ENCODE data around the gene DLL1.

DLL1 gene

DNA sequence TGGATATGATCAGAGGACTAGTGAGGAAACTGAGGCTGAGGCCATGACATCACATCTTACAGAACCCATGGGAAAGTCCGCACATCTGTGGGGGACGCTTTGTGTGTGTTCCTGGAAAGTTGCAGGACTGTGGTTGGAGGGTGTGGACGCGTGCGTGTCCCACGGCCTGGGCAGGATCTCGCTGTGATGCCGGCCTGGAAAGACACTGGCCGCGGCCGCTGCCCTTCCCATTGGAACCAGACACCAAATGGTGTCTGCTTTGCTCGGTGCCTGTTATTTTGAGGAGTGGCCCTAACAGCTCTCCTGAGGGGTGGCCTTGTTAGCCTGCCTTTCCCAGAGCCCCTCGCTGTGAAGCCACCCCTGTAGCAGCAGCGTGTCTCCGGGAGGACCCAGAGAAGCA is 41.1 kb downstream of the DLL1 start:
- no peak overlapping the region for H3K27ac ChIP-seq (ENCODE audit: low read length)
- no peaks in the 10 kb centered on the region; the same call in 1 of the 2 replicates for H3K4me1 ChIP-seq (ENCODE audit: control insufficient read depth, insufficient read depth, low read length)
- WGBS (ENCODE audit: insufficient coverage, insufficient read length) = no CpG with 5 or more reads among the region's 15 CpGs
- H3K36me3 ChIP-seq (ENCODE audit: control insufficient read depth, insufficient read depth, low read length) = no peaks in the 10 kb centered on the region
- H3K4me3 ChIP-seq (ENCODE audit: low read length) = no peak overlapping the region
- no peaks in the 10 kb centered on the region for H3K9me3 ChIP-seq (ENCODE audit: control insufficient read depth, insufficient read depth, low read length)
- DNase-seq (ENCODE audit: low read depth, low spot score) = no peak
- H3K27me3 ChIP-seq (ENCODE audit: control insufficient read depth, insufficient read depth, low read length) = no peaks in the 10 kb centered on the region

- Histone ChIP-seq H3K9me3 (ENCODE audit: control insufficient read depth, insufficient read depth, low read length) (no peaks in the 10 kb centered on the region), H3K27ac (ENCODE audit: low read length) (no peak overlapping the region), H3K36me3 (ENCODE audit: control insufficient read depth, insufficient read depth, low read length) (no peaks in the 10 kb centered on the region), H3K4me1 (ENCODE audit: control insufficient read depth, insufficient read depth, low read length) (no peaks in the 10 kb centered on the region; the same call in 1 of the 2 replicates), H3K4me3 (ENCODE audit: low read length) (no peak overlapping the region), H3K27me3 (ENCODE audit: control insufficient read depth, insufficient read depth, low read length) (no peaks in the 10 kb centered on the region)
- 100% methylated on average over 1 of the region's 27 CpGs for WGBS (ENCODE audit: insufficient coverage, insufficient read length)
- no peak for DNase-seq (ENCODE audit: low read depth, low spot score)
Observed at GRCh38 chr6:170248861-170249600, 41.8 kb downstream of the DLL1 start.

- no CpG with 5 or more reads among the region's 34 CpGs for WGBS (ENCODE audit: insufficient coverage, insufficient read length)
- no peak overlapping the region for H3K27ac ChIP-seq (ENCODE audit: low read length)
- DNase-seq (ENCODE audit: low read depth, low spot score) = no peak
- peaks cover 1% of the 10 kb centered on the region; the same call in 1 of the 2 replicates for H3K4me1 ChIP-seq (ENCODE audit: control insufficient read depth, insufficient read depth, low read length)
- H3K4me3 ChIP-seq (ENCODE audit: low read length) = no peak overlapping the region
- H3K9me3 ChIP-seq (ENCODE audit: control insufficient read depth, insufficient read depth, low read length) = no peaks in the 10 kb centered on the region
- no peaks in the 10 kb centered on the region for H3K27me3 ChIP-seq (ENCODE audit: control insufficient read depth, insufficient read depth, low read length)
- no peaks in the 10 kb centered on the region for H3K36me3 ChIP-seq (ENCODE audit: control insufficient read depth, insufficient read depth, low read length)
Observed at GRCh38 chr6:170248111-170248805, 42.6 kb downstream of the DLL1 start.

GRCh38 chr6:170247178-170247701 is 43.6 kb downstream of the DLL1 start:
- Histone ChIP-seq H3K9me3 (ENCODE audit: control insufficient read depth, insufficient read depth, low read length) (no peaks in the 10 kb centered on the region), H3K27me3 (ENCODE audit: control insufficient read depth, insufficient read depth, low read length) (no peaks in the 10 kb centered on the region), H3K36me3 (ENCODE audit: control insufficient read depth, insufficient read depth, low read length) (no peaks in the 10 kb centered on the region), H3K4me3 (ENCODE audit: low read length) (no peak overlapping the region), H3K27ac (ENCODE audit: low read length) (no peak overlapping the region), H3K4me1 (ENCODE audit: control insufficient read depth, insufficient read depth, low read length) (peaks cover 1% of the 10 kb centered on the region; the same call in 1 of the 2 replicates)
- no peak for DNase-seq (ENCODE audit: low read depth, low spot score)
- no CpG with 5 or more reads among the region's 22 CpGs for WGBS (ENCODE audit: insufficient coverage, insufficient read length)

GRCh38 chr6:170245475-170245992 is 45.3 kb downstream of the DLL1 start:
- Histone ChIP-seq H3K4me1 (ENCODE audit: control insufficient read depth, insufficient read depth, low read length) (peaks cover 1% of the 10 kb centered on the region; the same call in 1 of the 2 replicates), H3K36me3 (ENCODE audit: control insufficient read depth, insufficient read depth, low read length) (no peaks in the 10 kb centered on the region), H3K27ac (ENCODE audit: low read length) (no peak overlapping the region), H3K9me3 (ENCODE audit: control insufficient read depth, insufficient read depth, low read length) (no peaks in the 10 kb centered on the region), H3K4me3 (ENCODE audit: low read length) (no peak overlapping the region), H3K27me3 (ENCODE audit: control insufficient read depth, insufficient read depth, low read length) (no peaks in the 10 kb centered on the region)
- no peak for DNase-seq (ENCODE audit: low read depth, low spot score)
- WGBS (ENCODE audit: insufficient coverage, insufficient read length) = no CpG with 5 or more reads among the region's 23 CpGs

GRCh38 chr6:170244721-170245474 is 46.0 kb downstream of the DLL1 start:
- no CpG with 5 or more reads among the region's 26 CpGs for WGBS (ENCODE audit: insufficient coverage, insufficient read length)
- Histone ChIP-seq H3K27ac (ENCODE audit: low read length) (no peak overlapping the region), H3K4me3 (ENCODE audit: low read length) (no peak overlapping the region), H3K27me3 (ENCODE audit: control insufficient read depth, insufficient read depth, low read length) (no peaks in the 10 kb centered on the region), H3K4me1 (ENCODE audit: control insufficient read depth, insufficient read depth, low read length) (peaks cover 1% of the 10 kb centered on the region; the same call in 1 of the 2 replicates), H3K36me3 (ENCODE audit: control insufficient read depth, insufficient read depth, low read length) (no peaks in the 10 kb centered on the region), H3K9me3 (ENCODE audit: control insufficient read depth, insufficient read depth, low read length) (no peaks in the 10 kb centered on the region)
- no peak for DNase-seq (ENCODE audit: low read depth, low spot score)

DNA sequence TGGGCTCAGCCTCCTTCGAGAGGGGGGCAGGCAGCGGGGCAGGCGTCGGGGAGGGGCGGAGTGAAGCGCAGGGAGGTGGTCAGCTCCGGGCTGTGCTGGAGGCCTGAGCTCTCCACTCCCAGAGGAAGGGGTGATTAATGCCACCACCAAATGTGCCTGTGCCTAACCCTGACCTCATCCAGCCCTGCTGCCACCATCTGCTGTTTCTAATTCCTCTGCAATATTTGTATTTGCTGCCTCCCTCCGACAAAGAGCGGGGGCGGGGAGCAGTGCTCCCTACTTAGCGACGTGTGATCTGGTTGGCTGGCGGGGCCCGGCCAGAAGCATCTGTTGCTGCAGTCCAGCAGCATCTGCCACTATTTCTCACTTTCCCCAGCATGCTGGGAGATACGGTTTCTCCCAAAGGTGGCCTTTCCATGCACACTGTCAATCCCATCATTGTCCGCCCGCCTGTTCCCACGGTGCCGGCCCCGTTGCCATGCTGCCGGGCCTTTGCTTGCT is 47.0 kb downstream of the DLL1 start:
- no CpG with 5 or more reads among the region's 21 CpGs for WGBS (ENCODE audit: insufficient coverage, insufficient read length)
- no peak for DNase-seq (ENCODE audit: low read depth, low spot score)
- H3K4me1 ChIP-seq (ENCODE audit: control insufficient read depth, insufficient read depth, low read length) = peaks cover 1% of the 10 kb centered on the region; the same call in 1 of the 2 replicates

DNA sequence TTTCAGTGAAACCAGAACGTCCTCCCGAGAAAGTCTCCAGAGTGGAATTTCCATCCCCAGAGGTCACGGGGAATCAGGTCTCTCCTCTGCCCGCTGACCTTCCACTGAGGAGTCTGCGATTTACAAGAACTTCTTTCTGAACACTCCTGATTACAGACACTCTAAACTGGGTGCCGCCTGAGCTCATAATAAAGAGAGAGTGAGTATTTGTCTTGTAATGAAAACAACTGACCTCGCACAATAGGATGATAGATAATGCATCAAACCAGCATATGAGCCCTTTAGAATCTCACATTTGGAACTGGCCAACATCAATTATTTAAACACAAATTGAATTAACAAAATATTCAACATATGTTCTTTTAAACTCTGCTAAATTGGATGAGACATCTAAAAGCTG is 47.5 kb downstream of the DLL1 start:
- no peaks in the 10 kb centered on the region for H3K9me3 ChIP-seq (ENCODE audit: control insufficient read depth, insufficient read depth, low read length)
- no peaks in the 10 kb centered on the region for H3K36me3 ChIP-seq (ENCODE audit: control insufficient read depth, insufficient read depth, low read length)
- WGBS (ENCODE audit: insufficient coverage, insufficient read length) = no CpG with 5 or more reads among the region's 7 CpGs
- H3K27me3 ChIP-seq (ENCODE audit: control insufficient read depth, insufficient read depth, low read length) = no peaks in the 10 kb centered on the region
- H3K4me3 ChIP-seq (ENCODE audit: low read length) = no peak overlapping the region
- H3K27ac ChIP-seq (ENCODE audit: low read length) = no peak overlapping the region
- peaks cover 1% of the 10 kb centered on the region; the same call in 1 of the 2 replicates for H3K4me1 ChIP-seq (ENCODE audit: control insufficient read depth, insufficient read depth, low read length)
- DNase-seq (ENCODE audit: low read depth, low spot score) = no peak

More for the DNA sequence above, 47.0 kb downstream of the DLL1 start:
- H3K36me3 ChIP-seq (ENCODE audit: control insufficient read depth, insufficient read depth, low read length) = no peaks in the 10 kb centered on the region
- H3K9me3 ChIP-seq (ENCODE audit: control insufficient read depth, insufficient read depth, low read length) = no peaks in the 10 kb centered on the region
- no peaks in the 10 kb centered on the region for H3K27me3 ChIP-seq (ENCODE audit: control insufficient read depth, insufficient read depth, low read length)
- no peak overlapping the region for H3K27ac ChIP-seq (ENCODE audit: low read length)
- no peak overlapping the region for H3K4me3 ChIP-seq (ENCODE audit: low read length)

DNA sequence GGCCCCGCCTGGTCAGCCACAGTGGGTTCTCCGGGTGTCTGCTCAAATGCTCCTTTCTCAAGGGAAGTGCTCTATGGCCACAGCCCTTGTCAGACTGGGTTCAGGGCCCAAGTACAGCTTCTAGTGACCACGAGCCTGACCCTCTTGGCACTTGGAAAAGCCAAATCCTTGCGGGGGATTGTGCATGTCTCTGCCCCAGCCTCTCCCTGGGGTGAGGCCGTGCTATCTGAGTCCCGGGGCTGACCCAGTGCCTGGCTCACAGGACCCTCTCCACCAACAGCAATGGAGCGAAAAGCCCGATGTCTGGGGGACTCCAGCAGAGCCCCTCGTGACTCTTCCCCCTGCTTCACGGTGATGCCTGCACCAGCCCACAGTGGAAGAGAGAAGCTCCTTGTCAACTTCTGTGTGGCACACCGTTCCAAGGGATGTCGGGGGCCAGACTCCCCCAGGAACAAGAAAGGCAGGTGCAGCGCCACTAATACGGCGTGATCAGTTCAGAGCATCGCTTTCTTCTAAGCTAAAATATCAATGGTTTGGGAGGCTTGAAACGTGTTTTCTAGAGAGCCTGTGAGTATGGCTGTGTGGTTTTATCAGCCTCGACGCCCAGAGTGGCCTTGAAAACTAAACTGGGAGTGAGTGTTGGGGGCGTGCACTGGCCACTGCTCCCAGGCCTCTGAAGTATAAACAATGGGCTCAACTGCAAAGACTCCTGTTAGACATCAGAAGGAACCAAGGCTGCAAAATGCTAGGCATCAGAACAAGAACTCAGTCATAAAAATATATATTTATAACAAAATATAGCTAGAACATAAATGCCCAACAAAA is 51.9 kb downstream of the DLL1 start:
- Histone ChIP-seq H3K27ac (ENCODE audit: low read length) (no peak overlapping the region), H3K4me3 (ENCODE audit: low read length) (no peak overlapping the region), H3K27me3 (ENCODE audit: control insufficient read depth, insufficient read depth, low read length) (no peaks in the 10 kb centered on the region), H3K36me3 (ENCODE audit: control insufficient read depth, insufficient read depth, low read length) (no peaks in the 10 kb centered on the region), H3K9me3 (ENCODE audit: control insufficient read depth, insufficient read depth, low read length) (no peaks in the 10 kb centered on the region), H3K4me1 (ENCODE audit: control insufficient read depth, insufficient read depth, low read length) (peaks cover 3% of the 10 kb centered on the region; the same call in 1 of the 2 replicates)
- no peak for DNase-seq (ENCODE audit: low read depth, low spot score)
- WGBS (ENCODE audit: insufficient coverage, insufficient read length) = no CpG with 5 or more reads among the region's 20 CpGs

All from iPS DF 6.9 (cell line).